Skin epidermis (tissue), 12 donors: ENCODE results near the gene TCF7L2.

ENCODE experiments used
- H3K27ac ChIP-seq, 21 experiments: fragments of 200-600 bp; sonication (generic) in 11 of 21; one replicate each; pipeline ENCODE4 v1.5.0; 2020; ENCODE audit warnings: mild to moderate bottlenecking in 3 of 21, inconsistent platforms in 2 of 21, moderate library complexity in 2 of 21
- H3K4me3 ChIP-seq, 7 experiments: fragments of 200-600 bp; sonication (generic) in 2 of 7; one replicate each; pipeline ENCODE4 v1.5.0; 2020; ENCODE audit warnings: inconsistent platforms in 2 of 7, mild to moderate bottlenecking in 2 of 7, moderate library complexity in 1 of 7

Gene TCF7L2

GRCh38 chr10:112986544-112987190 is 36.6 kb downstream of the TCF7L2 start:
- H3K4me3 ChIP-seq = no peak overlapping the region
- H3K27ac ChIP-seq = peak overlapping the region in 6 of 21 experiments; percentile 7 to 62 (median 28)

GRCh38 chr10:112988839-112989406 is 38.9 kb downstream of the TCF7L2 start:
- Histone ChIP-seq H3K27ac (peak overlapping the region in 1 of 21 experiments; percentile 37), H3K4me3 (no peak overlapping the region)

- no peak overlapping the region for H3K4me3 ChIP-seq
- peak overlapping the region in 1 of 21 experiments; percentile 37 for H3K27ac ChIP-seq
Observed at GRCh38 chr10:112989826-112990225, 39.8 kb downstream of the TCF7L2 start.

- Histone ChIP-seq H3K27ac (peak overlapping the region in 3 of 21 experiments; percentile 9 to 47 (median 37)), H3K4me3 (no peak overlapping the region)
Observed at GRCh38 chr10:112990271-112990670, 40.2 kb downstream of the TCF7L2 start.

- Histone ChIP-seq H3K4me3 (no peak overlapping the region), H3K27ac (peak overlapping the region in 12 of 21 experiments; percentile 4 to 56 (median 46))
Observed at GRCh38 chr10:112991888-112992491, 41.9 kb downstream of the TCF7L2 start.

- Histone ChIP-seq H3K27ac (no peak overlapping the region), H3K4me3 (no peak overlapping the region)
Observed at GRCh38 chr10:112996462-112996861, 46.4 kb downstream of the TCF7L2 start.

- Histone ChIP-seq H3K27ac (peak overlapping the region in 1 of 21 experiments; percentile 58), H3K4me3 (no peak overlapping the region)
Observed at GRCh38 chr10:112999102-112999501, 49.1 kb downstream of the TCF7L2 start.

GRCh38 chr10:113000442-113000841 is 50.4 kb downstream of the TCF7L2 start:
- H3K27ac ChIP-seq = peak overlapping the region in 7 of 21 experiments; percentile 1 to 59 (median 43)

GRCh38 chr10:113000876-113001598 is 51.0 kb downstream of the TCF7L2 start:
- Histone ChIP-seq H3K4me3 (no peak overlapping the region), H3K27ac (peak overlapping the region in 9 of 21 experiments; percentile 13 to 59 (median 44))

More at GRCh38 chr10:113000442-113000841, 50.4 kb downstream of the TCF7L2 start:
- H3K4me3 ChIP-seq = no peak overlapping the region

GRCh38 chr10:113001599-113002448 is 51.8 kb downstream of the TCF7L2 start:
- no peak overlapping the region for H3K4me3 ChIP-seq
- H3K27ac ChIP-seq = peak overlapping the region in 7 of 21 experiments; percentile 13 to 58 (median 44)

- no peak overlapping the region for H3K4me3 ChIP-seq
- peak overlapping the region in 3 of 21 experiments; percentile 1 to 58 (median 20) for H3K27ac ChIP-seq
Observed at GRCh38 chr10:113002449-113002777, 52.4 kb downstream of the TCF7L2 start.

GRCh38 chr10:113003052-113003451 is 53.0 kb downstream of the TCF7L2 start:
- peak overlapping the region in 4 of 21 experiments; percentile 4 to 53 (median 23) for H3K27ac ChIP-seq
- no peak overlapping the region for H3K4me3 ChIP-seq

- peak overlapping the region in 3 of 21 experiments; percentile 4 to 36 (median 18) for H3K27ac ChIP-seq
- no peak overlapping the region for H3K4me3 ChIP-seq
Observed at GRCh38 chr10:113004069-113004618, 54.1 kb downstream of the TCF7L2 start.

GRCh38 chr10:113005380-113005779 is 55.3 kb downstream of the TCF7L2 start:
- H3K4me3 ChIP-seq = no peak overlapping the region
- H3K27ac ChIP-seq = peak overlapping the region in 3 of 21 experiments; percentile 5 to 43 (median 31)

- Histone ChIP-seq H3K4me3 (no peak overlapping the region), H3K27ac (peak overlapping the region in 2 of 21 experiments; percentile 11 to 13)
Observed at GRCh38 chr10:113006656-113007342, 56.8 kb downstream of the TCF7L2 start.

- no peak overlapping the region for H3K4me3 ChIP-seq
Observed at GRCh38 chr10:113007343-113007771, 57.3 kb downstream of the TCF7L2 start.

GRCh38 chr10:113007821-113008220 is 57.8 kb downstream of the TCF7L2 start:
- Histone ChIP-seq H3K4me3 (no peak overlapping the region), H3K27ac (peak overlapping the region in 2 of 21 experiments; percentile 13 to 36)

More at GRCh38 chr10:113007343-113007771, 57.3 kb downstream of the TCF7L2 start:
- peak overlapping the region in 2 of 21 experiments; percentile 13 to 36 for H3K27ac ChIP-seq
